Measurements from ENCODE around the gene KCNN4.
A peak's percentile ranks its signal among the peaks of the same experiment; 100 is the strongest.

The KCNN4 gene

DNA sequence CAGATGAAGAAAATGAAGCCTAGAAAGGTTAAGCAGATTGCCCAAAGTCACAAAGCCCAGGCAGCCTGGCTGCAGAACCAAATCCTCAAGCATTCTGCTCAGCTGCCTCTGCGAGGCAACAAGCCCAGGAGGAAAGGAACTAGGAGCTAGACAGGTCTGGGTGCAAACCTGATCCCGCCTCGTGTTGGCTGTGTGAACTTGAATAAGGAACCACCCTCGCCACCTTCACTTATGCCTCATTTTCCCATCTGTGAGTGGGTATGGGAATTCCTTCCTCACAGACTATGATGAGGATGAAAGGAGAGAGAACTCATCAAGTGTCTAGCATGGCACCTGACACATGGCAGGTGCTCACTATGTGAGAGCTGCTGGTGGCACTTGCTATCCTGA is 32.6 kb downstream of the KCNN4 start:
- no peak for DNase-seq (ENCODE audit: low spot score)

DNA sequence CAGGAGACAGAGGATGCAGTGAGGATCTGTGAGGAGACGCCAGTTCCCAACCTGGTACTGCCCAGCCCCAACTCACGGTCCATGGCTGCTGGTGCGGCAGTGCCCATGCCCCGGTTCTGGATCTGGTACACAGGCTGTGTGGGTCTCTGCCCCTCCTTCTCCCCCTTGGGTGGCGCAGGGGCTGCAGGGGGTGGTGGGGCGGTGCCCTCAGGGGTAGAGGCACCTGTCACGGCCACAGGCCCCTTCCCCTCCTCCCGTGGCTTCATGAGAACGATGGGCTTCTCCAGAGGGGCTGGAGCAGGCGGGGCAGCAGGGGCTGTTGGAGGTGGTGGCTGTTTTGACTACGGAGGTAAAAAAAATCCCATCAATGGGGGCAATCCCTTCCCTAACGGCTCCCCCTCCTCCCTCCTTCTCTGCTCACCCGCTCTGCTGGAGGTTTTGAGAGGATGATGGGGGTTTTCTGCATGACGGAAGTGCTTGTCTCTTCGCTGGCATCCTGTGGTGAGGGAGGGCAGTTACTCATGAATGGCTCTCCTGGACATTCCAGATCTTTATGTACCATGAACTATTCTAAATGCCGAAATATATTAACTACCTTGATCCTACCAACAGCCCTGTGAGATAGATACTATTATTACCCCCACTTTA is 33.1 kb downstream of the KCNN4 start:
- DNase-seq (ENCODE audit: low spot score) = peak; percentile 22

- DNase-seq (ENCODE audit: low spot score) = no peak
These were observed 37.7 kb downstream of the KCNN4 start for GRCh38 chr19:43743059-43743458.

DNA sequence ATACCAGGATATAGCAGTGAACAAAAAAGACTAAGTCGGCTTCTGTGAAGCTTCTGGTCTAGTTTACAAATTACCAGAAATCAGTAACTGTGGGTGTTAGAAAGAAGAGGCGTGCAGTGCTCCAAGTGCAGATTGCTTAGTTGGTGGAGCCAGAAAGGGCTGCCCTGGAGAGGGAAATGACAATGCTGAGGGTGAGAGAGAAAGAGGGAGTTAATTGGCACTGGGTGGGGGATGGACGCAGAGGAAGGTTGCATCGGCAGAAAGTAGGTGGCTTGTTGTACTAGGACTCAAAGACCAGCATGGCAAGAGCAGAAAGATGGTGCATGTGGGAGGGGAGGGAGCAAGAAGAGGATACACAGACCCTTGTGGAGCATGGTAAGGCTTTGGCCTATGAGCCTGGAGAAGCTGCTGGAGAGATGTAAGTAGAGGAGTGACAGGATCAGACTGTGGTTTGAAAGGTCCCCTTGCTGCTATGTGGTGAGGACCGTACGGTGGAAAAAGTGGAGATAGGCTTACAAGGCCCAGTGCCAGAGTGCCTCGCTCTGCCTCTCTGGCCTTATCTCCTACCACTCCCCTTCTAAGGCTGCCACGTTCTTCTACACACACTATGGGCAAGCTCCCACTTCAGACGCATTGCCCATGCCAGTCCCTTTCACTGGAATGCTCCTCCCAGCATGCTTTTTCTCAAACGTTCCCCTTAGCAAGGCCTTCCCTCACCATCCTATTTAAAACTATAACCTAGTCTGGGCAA is 39.5 kb downstream of the KCNN4 start:
- no peak for DNase-seq (ENCODE audit: low spot score)

- no peak for DNase-seq (ENCODE audit: low spot score)
These were observed 41.1 kb downstream of the KCNN4 start for GRCh38 chr19:43739439-43740235.

GRCh38 chr19:43738780-43739211 is 42.0 kb downstream of the KCNN4 start:
- DNase-seq (ENCODE audit: low spot score) = no peak

DNA sequence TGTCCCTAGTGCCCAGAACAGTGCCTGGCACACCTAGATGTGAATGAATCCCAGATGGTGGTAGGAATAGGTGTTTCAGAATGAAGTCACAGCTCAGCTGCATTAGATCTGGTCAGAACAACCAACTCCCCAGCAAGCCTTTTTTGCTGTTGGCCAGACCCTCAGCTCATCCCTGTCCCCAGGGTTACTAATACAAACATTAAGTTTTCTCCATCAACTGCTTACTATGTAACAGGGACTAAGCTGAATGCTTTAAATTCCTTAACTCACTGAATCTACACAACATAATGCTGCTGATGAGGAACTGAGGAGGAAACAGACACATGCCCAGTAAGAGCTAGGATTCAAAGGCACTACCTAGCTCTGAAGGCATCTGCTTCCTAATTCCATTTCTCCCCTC is 44.8 kb downstream of the KCNN4 start:
- no peak for DNase-seq (ENCODE audit: low spot score)

DNA sequence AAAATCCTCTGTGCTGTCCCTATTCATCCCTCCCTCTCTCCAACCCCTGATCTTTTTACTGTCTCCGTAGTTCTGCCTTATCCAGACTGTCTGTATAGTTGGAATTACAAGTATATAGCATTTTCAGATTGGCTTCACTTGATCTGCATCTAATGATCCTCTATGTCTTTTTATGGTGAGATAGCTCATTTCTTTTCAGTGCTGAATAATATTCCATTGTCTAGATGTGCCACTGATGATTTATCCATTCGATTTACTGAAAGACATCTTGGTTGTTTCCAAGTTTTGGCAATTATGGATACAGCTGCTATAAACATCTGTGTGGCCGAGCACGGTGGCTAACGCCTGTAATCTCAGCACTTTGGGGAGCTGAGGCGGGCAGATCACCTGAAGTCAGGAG is 45.8 kb downstream of the KCNN4 start:
- no peak for DNase-seq (ENCODE audit: low spot score)

DNA sequence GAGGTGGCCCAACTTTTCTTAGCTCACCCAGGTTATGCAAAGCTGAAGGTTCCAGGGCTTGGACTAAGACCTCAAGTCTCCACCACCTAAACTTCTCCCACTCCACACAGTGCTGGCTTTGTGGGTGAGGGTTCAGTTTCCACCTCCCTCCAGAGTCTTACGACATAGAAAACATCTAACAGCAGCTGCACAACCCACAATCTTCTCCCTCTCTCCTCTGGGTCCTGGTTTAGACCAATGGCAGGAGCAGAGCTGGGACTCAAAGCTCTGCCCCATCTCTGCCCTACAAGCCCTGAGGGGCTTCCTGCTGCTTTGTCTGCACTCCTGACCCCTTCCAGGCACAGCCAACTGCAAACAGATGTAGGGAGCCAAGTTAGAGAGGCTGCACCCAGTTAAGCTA is 48.9 kb downstream of the KCNN4 start:
- DNase-seq (ENCODE audit: low spot score) = no peak

GRCh38 chr19:43731346-43731745 is 49.4 kb downstream of the KCNN4 start:
- no peak for DNase-seq (ENCODE audit: low spot score)

DNA sequence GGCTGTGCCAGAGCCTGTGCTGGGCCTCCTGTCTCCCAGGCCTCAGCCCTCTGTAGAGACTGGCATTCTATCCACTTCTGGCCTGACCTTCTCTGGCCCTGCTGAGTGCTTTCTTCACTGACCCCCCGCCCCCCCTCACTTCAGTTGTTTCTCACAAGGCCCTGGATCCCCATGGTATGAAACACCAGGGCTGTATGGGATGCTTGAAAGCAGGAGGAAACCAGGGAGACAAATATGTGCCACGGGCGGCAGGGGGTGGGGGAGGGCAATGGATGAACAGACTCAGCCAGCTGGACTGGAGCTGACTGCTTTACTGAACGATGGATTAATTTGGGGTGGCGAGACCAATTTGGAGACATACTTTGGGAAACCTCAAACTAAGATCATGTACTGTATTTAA is 50.9 kb downstream of the KCNN4 start:
- no peak for DNase-seq (ENCODE audit: low spot score)

DNA sequence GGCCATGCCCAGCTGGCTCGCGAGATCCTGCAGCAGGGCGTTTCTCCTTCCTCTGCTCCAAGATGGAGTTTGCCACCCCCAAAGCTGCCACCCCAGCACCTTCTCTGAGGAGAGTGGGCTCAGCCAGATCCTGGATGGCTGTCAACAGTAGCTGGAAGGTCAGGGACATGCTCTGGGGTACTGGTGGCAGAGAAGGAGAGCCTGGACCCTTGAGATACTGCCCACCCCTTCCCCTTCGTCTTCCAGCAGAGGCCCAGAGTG is 53.2 kb downstream of the KCNN4 start:
- DNase-seq (ENCODE audit: low spot score) = no peak

DNA sequence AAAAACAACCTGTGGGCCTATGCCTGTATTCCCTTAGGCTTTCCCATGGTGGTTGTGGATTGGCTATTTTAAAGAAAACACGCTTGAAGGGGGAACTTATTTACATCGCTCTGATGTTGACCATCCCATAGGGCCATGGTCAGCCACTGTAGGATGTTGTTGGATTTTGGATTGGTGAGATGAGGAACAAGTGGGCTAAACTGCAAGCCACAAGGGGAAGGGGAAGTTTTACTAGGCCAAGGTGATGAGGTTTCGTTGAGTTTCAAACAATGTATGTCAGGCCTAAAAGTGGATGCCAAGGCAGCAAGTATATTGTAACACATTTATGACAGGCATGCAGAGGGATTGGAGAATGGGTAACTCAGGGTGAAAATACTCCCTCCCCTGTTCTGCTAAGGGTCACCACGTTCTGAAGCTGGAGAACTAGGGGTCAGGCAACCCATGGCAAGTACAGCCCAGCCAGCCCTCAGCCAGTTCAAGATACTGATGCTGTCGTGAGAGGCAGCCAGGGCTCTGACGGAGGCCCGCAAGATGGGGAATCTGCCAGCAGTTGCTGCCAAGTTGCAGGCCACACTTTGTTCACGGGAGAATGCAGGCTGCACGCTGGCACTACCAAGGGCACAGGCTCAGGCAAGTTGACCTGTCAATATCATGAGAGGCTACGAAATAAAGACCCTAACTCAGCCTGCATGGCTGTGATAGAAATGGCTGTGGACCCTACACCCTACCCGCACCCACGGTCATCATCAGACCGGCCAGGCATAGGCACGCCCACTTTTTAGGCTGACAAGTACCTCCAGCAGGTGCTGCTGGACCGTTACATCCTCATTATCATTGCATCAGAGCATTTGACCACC is 53.8 kb downstream of the KCNN4 start:
- no peak for DNase-seq (ENCODE audit: low spot score)

GRCh38 chr19:43725468-43725867 is 55.3 kb downstream of the KCNN4 start:
- DNase-seq (ENCODE audit: low spot score) = no peak

DNA sequence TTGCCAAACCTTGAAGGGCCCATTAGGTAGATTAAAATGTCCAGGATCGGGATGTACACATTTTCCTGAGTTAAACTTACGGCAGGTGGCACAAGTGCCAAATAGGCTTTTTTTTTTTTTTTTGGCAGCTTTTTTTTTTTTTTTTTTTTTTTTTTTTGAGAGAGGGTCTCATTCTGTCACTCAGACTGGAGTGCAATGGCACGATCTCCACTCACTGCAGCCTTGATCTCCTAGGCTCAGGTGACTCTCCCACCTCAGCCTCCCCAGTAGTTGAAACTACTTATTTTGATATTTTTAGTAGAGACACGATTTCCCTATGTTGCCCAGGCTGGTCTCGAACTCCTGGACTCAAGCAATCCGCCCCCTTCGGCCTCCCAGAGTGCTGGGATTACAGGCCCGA is 55.9 kb downstream of the KCNN4 start:
- DNase-seq (ENCODE audit: low spot score) = no peak

GRCh38 chr19:43723588-43723987 is 57.2 kb downstream of the KCNN4 start:
- DNase-seq (ENCODE audit: low spot score) = no peak

- no peak for DNase-seq (ENCODE audit: low spot score)
These were observed 59.2 kb downstream of the KCNN4 start for GRCh38 chr19:43721469-43722048.

DNA sequence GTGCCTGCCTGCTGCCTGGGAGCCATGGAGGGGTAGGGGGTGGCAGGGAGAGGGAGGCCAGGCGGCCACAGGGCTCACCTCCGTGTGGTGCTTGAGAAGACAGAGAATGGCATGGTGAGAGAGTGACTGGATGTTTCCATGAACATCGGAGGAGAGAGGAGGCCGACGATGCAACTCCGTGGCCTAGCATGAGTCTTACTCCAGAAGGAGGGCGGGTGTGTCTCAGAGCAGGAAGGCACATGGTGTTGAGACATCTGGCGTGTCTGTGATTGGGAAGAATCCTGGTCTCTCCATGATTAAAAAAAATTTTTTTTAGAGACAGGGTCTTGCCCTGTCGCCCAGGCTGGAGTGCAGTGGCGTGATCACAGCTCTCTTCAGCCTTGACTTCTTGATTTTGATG is 59.8 kb downstream of the KCNN4 start:
- no peak for DNase-seq (ENCODE audit: low spot score)

- no peak for DNase-seq (ENCODE audit: low spot score)
These were observed 60.9 kb downstream of the KCNN4 start for GRCh38 chr19:43719918-43720317.

GRCh38 chr19:43719378-43719868 is 61.4 kb downstream of the KCNN4 start:
- no peak for DNase-seq (ENCODE audit: low spot score)

GRCh38 chr19:43718627-43719377 is 62.0 kb downstream of the KCNN4 start:
- no peak for DNase-seq (ENCODE audit: low spot score)

All from CD4-positive, alpha-beta T cell treated with Interleukin-2 at 100 ng/mL for 4 hours (primary cell).